GM18858 (cell line): ENCODE results near the gene SLC44A5.
"Not testable (repeated sequence)": the region's sequence is repeated elsewhere in the genome, so short reads cannot be mapped to it uniquely, and the experiment has no call there.

Source experiments
- ATAC-seq: cut with Tn5 transposase; IDR thresholded peaks from one replicate; pipeline ENCODE4 v1.9.1; 2021; ENCODE audit not compliant: unreplicated experiment

The SLC44A5 gene

GRCh38 chr1:75292013-75292412 lies 318.9 kb downstream of the SLC44A5 start:
- ATAC-seq: no peak

- ATAC-seq: no peak
Measured at GRCh38 chr1:75276385-75276784, 334.5 kb downstream of the SLC44A5 start.

- ATAC-seq: no peak
Measured at GRCh38 chr1:75275631-75276030, 335.3 kb downstream of the SLC44A5 start.

- ATAC-seq: no peak
Measured at GRCh38 chr1:75274920-75275506, 335.9 kb downstream of the SLC44A5 start.

GRCh38 chr1:75273110-75273509 lies 337.8 kb downstream of the SLC44A5 start:
- no peak for ATAC-seq

GRCh38 chr1:75265792-75266191 lies 345.1 kb downstream of the SLC44A5 start:
- peak; percentile 87 for ATAC-seq

- ATAC-seq: no peak
Measured at GRCh38 chr1:75264112-75264511, 346.8 kb downstream of the SLC44A5 start.

- ATAC-seq: not testable (repeated sequence)
Measured at GRCh38 chr1:75263616-75264015, 347.3 kb downstream of the SLC44A5 start.

GRCh38 chr1:75261946-75262345 lies 349.0 kb downstream of the SLC44A5 start:
- ATAC-seq: not testable (repeated sequence)

- no peak for ATAC-seq
Measured at GRCh38 chr1:75258351-75258750, 352.6 kb downstream of the SLC44A5 start.

GRCh38 chr1:75257424-75257823 lies 353.5 kb downstream of the SLC44A5 start:
- no peak for ATAC-seq

GRCh38 chr1:75250114-75250513 lies 360.8 kb downstream of the SLC44A5 start:
- ATAC-seq: not testable (repeated sequence)

- no peak for ATAC-seq
Measured at GRCh38 chr1:75245239-75245638, 365.7 kb downstream of the SLC44A5 start.

GRCh38 chr1:75243124-75243523 lies 367.8 kb downstream of the SLC44A5 start:
- no peak for ATAC-seq

- no peak for ATAC-seq
Measured at GRCh38 chr1:75237316-75237715, 373.6 kb downstream of the SLC44A5 start.

GRCh38 chr1:75234562-75234961 lies 376.4 kb downstream of the SLC44A5 start:
- ATAC-seq: no peak

GRCh38 chr1:75233302-75233929 lies 377.5 kb downstream of the SLC44A5 start:
- ATAC-seq: peak; percentile 88

GRCh38 chr1:75220072-75220471 lies 390.8 kb downstream of the SLC44A5 start:
- no peak for ATAC-seq

- ATAC-seq: no peak
Measured at GRCh38 chr1:75214017-75214416, 396.9 kb downstream of the SLC44A5 start.

GRCh38 chr1:75211648-75212047 lies 399.3 kb downstream of the SLC44A5 start:
- ATAC-seq: no peak

- no peak for ATAC-seq
Measured at GRCh38 chr1:75208862-75209261, 402.1 kb downstream of the SLC44A5 start.

GRCh38 chr1:75203415-75204277 lies 407.3 kb downstream of the SLC44A5 start:
- ATAC-seq: peak; percentile 94
